Astrocyte of the spinal cord (primary cell): ENCODE results near the gene MDFI.

Experiments
- DNase-seq: peaks from one replicate; pipeline ENCODE4 v3.0.0; 2011; ENCODE audit warnings: low read depth, low spot score
- H3K4me3 ChIP-seq: 2 replicates; pipeline ENCODE4 v1.5.1; 2011; ENCODE audit warnings: low read depth, mild to moderate bottlenecking, low read length, moderate library complexity
- in situ Hi-C: cut with HindIII; loops from 2 replicates; pipeline ENCODE4 v1.10.0; 2017; ENCODE audit warnings: low sequenced_read_pairs
- TF ChIP-seq, protein P1 (sequence below): IDR thresholded peaks from 2 replicates; pipeline ENCODE4 v1.5.1; 2012; ENCODE audit warnings: low read depth, mild to moderate bottlenecking, low read length, inconsistent platforms

MDFI gene

DNA sequence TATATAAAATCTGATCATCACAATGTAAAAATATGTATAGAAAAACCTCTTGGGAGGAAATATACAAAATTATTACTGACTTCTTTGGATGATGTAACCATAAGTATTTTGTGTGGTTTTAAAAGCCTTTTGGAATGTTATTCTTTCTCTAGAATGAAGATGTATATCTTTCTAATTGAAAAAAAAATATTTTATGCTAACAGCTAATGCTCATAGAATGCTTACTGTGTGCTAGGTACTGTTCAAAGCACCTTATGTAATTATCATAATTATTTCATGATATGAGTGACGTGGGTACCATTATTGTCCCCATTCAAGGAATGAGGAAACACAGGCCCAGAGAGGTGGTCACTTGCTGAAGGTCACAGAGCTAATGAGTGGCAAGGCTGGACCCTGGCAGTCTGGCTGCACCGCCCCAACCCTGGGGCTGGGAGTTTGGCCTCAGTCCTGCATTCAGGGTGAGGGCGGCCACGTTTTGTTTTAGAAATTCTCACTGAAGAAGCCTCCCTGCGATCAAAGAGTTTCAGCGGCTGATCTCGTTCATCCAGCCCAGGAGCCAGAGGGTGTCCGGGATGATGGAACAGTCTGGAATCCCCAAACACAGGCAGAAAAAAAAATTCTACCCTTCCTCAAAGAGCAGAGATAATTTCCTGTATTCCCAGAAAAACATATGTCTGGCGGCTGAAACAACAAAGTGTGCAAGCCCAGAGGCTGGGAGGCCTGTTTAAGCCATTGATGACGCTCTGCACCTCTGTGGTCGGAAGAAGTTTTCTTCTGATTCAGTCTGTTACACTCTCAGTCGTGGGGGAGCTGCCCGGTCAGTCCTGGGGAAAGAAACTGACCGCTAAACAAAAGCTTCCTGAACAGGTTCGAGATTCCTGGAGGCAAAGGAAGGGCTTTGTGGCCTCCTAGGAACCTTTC lies 59.9 kb downstream of the MDFI start:
- TF ChIP-seq, protein P1, sequence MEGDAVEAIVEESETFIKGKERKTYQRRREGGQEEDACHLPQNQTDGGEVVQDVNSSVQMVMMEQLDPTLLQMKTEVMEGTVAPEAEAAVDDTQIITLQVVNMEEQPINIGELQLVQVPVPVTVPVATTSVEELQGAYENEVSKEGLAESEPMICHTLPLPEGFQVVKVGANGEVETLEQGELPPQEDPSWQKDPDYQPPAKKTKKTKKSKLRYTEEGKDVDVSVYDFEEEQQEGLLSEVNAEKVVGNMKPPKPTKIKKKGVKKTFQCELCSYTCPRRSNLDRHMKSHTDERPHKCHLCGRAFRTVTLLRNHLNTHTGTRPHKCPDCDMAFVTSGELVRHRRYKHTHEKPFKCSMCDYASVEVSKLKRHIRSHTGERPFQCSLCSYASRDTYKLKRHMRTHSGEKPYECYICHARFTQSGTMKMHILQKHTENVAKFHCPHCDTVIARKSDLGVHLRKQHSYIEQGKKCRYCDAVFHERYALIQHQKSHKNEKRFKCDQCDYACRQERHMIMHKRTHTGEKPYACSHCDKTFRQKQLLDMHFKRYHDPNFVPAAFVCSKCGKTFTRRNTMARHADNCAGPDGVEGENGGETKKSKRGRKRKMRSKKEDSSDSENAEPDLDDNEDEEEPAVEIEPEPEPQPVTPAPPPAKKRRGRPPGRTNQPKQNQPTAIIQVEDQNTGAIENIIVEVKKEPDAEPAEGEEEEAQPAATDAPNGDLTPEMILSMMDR, result no peak
- in situ Hi-C loops, result no loop called here
- peak; percentile 97 for DNase-seq
- no peak overlapping the region for H3K4me3 ChIP-seq

- TF ChIP-seq, protein P1, result no peak
- in situ Hi-C loops, result no loop called here
- no peak overlapping the region for H3K4me3 ChIP-seq
- no peak for DNase-seq
Observed at GRCh38 chr6:41699063-41699462, 60.8 kb downstream of the MDFI start.

DNA sequence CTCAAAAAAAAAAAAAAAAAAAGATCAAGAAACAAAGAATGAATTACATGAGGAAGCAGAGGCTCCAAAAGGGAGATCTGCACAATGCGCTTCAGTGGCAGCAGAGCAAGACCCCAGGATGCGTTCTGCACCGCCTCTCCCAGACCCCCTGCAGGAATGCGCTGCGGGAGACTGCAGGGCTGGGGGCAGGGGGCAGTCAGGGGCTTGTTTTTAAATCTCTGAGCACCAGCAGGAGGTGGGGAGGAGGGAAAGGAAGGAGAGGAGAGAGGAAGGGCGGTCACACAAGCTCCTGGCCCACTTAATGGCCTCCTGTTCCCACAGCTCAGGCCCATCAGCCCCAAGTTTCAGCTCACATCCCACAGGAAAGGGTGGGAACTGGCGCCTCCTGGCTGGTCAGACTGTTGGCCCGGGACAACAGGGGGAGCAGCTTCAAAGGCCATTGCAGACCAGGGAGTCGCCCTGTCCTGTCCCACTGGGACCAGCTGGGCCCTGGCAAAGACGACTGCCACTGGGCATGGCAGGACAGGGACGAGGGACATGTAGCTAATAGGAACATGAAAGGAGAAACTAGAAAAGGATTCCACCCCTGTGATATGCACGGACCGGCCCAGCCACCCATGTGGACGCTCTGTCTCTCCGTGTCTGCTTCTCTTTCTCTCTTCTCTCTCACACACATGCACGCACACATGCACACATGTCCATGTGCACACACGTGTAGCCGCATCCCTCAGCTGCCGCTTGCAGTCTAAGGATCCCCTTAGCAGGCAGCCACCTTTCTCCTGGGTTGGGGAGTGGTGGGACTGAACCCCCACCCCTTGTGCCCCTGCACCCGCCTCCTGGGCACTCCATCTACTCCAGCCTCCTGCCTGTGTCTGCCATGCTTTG lies 62.4 kb downstream of the MDFI start:
- peak; percentile 52 for DNase-seq
- in situ Hi-C loops, result no loop called here
- no peak overlapping the region for H3K4me3 ChIP-seq
- TF ChIP-seq, protein P1, result peak; percentile 7

- TF ChIP-seq, protein P1, result no peak
- in situ Hi-C loops, result no loop called here
- no peak for DNase-seq
Observed at GRCh38 chr6:41702089-41702745, 63.9 kb downstream of the MDFI start.

DNA sequence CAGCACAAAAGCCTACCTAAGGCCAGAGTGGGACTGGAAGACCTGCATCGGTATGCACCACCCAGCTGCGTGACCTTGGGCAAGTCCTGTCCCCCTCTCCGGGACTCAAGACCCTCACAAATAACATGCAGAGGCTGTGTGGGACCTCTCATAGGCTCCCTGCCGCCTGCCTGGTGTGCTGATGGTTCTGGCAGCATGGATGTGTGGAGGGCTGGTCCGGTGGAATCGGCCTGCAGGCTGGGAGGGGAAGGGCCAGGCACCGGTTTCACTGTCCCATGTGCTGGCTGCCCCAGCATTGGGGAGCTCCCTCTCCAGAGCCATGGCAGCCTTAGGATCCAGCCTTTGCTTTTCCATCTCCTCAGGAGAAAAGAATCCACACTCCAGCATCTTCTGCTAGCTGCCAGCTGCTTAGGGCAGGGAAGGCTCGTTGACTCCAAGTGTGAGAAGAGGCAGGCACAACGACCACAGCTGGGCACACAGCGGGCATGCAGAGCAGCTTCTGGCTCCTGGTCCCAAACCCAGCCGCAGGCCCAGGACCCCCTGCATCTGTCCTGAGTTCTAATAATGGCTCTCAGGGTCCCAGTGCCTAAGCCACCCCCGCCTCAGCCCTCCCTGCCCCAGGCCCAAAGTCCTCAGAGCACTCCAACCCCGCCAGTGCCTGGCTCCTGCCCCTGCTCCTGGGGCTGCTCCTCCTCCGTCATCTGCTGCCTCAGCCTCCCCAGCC lies 64.7 kb downstream of the MDFI start:
- no peak overlapping the region for H3K4me3 ChIP-seq
- in situ Hi-C loops, result no loop called here
- TF ChIP-seq, protein P1, result no peak
- no peak for DNase-seq

More at GRCh38 chr6:41702089-41702745, 63.9 kb downstream of the MDFI start:
- no peak overlapping the region for H3K4me3 ChIP-seq
